ENCODE data around the gene SLC2A2.
"Not testable (repeated sequence)": the region's sequence is repeated elsewhere in the genome, so short reads cannot be mapped to it uniquely, and the experiment has no call there.

The SLC2A2 gene

DNA sequence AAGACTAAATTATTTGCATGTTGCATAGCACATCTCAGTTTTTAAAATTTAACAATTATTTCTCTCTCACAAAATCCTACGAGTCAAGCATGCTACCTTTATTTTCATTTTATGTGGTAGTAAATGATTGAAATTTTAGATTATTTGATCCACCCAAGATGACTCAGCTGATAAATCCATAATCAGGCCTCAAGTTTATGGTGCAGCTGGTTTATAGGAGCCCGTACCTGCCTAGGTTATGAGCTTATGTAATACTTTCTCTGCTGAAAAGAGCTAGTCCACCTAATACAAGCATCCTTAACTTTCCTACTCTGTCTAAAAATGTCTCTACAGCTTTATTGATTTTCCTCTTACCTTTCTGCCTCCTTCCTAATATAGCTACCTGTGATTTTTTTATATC lies 41.2 kb downstream of the SLC2A2 start:
- DNase-seq (ENCODE audit: low read depth) = no peak

DNA sequence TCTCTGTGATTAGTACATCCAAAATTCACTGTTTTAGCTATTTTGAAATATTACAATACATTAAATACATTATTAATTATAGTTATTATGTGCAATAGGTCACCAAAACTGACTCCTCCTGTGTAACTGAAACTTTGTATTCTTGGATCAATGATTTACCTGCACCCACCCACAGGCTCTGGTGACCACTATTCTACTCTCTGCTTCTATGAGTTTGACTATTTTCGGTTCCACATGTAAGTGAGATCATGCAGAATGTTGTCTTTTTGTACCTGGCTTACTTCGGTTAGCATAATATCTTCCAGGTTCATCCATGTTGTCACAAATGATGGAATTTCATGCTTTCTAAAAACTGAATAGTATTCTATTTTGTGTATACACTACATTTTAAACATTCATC lies 43.8 kb downstream of the SLC2A2 start:
- no peak for DNase-seq (ENCODE audit: low read depth)

DNA sequence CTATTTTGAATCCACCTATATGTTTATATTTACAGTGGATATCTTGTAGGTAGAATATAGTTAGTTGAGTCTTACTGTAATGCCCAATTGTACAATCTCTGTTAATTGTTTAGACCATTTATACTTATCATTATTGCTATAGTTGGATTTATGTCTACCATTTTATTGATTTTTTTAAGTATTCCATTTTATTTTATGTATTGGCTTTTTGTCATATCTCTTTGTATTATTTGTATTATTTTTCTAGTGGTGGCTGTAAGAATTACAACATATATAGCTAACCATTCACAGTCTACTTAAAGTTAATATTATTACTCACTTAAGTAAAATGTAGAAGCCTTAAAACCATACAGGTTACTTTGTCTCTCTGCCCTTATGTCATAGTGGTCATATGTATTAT lies 46.1 kb downstream of the SLC2A2 start:
- no peak for DNase-seq (ENCODE audit: low read depth)

DNA sequence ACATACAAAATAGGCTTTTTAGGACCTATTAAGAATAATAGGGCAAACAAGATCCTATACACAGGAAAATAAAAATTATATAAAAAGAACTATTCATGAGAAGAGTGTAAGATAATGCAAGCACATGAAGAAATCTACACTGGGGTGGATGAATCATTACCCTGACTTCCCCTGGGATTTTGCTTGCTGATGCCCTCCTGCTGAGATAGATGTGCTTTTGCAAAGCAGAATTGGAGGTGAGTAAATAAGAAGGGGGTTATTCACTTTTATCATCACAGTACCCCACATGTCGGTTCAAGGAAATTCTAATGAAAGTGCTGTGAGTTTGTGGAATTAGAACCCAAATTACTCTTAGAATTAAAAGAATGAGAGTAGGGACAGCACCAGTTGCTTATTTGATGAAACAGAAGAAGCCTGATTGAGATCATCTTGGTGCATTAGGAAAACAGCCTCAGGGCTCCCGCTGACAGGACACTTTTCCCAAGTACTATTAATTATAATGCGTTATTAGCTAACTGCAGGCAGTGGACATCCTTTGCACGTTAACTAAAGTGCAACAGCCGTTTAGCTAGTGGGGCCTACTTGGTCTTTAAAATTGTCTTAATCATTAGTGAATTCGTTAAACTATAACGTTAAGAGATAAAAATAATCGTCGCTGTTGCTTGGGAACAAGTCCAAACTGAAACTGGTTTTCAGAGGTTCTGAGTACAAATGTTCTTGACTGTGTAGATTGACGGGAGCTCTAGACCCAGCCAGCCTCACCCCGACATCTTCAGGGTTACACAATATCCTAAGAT lies 48.4 kb downstream of the SLC2A2 start:
- DNase-seq (ENCODE audit: low read depth) = peak; percentile 22

DNA sequence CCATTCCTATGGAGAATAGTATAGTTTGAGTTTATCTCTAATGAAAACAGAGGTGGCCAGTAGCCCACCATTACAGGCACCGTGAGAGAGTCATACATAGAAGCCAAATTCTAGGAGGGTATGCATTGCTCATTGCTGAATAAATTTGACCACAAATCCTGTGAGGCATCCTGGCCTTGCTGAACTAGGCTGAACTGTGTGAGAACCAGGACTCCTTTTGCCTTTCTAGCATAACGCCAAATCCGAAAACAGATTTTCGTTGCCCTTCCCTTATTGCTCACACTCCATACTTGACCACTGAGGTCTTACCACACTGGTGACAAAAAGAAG lies 50.4 kb downstream of the SLC2A2 start:
- DNase-seq (ENCODE audit: low read depth) = no peak

DNA sequence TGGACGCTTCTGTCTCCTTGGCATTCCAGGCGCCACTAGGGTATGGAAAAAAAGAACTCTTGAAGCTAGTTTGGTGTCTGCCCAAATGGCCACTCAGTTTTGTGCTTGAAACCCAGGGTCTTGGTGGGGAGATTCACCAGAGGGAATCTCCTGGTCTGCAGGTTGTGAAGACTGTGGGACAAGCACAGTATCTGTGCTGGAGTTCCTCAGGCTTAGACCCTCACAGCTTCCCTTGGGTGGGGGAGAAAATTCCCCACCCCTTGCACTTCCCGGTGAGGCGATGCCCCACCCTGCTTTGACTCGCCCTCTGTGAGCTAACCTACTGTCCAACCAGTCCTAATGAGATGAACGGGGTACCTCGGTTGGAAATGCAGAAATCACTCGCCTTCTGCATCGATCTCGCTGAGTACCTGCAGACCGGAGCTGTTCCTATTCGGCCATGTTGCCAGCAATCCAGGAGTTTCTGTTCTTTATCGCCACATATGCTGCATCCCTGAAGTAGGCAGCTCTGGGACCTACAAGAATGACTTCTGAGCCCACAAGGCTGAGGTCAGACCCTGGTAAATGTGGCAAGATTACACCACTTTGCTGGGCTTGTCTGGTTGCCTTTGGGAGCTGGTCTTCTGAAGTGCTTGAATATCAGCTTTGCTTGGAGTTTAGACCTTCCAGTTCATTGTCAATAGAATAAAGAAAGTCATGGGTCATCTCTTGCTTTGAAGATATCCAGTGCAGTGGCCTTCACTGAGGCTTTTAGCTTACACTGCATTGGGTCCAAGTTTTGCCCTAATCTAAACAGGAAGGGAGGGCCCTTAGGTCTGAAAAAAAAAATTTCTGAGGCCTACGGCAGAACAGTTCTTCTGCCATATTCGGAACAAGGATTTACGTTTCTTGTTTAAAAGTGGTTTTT lies 51.0 kb downstream of the SLC2A2 start:
- DNase-seq (ENCODE audit: low read depth) = no peak

DNA sequence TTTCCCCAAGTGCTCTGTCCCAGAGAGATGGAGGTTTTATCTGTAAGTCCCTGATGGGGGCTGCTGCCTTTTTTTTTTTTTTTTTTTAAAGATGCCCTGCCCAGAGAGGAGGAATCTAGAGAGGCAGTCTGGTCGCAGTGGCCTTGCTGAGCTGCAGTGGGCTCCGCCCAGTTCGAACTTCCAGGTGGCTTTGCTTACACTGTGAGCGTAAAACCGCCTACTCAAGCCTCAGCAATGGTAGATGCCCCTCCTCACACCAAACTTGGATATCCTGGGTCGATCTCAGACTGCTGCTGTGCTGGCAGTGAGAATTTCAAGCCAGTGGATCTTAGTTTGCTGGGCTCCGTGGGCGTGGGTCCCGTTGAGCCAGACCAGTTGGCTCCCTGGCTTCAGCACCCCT lies 51.6 kb downstream of the SLC2A2 start:
- no peak for DNase-seq (ENCODE audit: low read depth)

DNA sequence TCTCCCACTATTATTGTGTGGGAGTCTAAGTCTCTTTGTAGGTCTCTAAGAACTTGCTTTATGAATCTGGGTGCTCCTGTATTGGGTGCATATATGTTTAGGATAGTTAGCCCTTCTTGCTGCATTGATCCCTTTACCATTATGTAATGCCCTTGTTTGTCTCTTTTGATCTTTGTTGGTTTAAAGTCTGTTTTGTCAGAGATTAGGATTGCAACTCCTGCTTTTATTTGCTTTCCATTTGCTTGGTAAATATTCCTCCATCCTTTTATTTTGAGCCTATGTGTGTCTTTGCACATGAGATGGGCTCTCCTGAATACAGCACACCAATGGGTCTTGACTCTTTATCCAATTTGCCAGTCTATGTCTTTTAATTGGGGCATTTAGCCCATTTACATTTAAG lies 53.6 kb downstream of the SLC2A2 start:
- not testable (repeated sequence) for DNase-seq (ENCODE audit: low read depth)

DNA sequence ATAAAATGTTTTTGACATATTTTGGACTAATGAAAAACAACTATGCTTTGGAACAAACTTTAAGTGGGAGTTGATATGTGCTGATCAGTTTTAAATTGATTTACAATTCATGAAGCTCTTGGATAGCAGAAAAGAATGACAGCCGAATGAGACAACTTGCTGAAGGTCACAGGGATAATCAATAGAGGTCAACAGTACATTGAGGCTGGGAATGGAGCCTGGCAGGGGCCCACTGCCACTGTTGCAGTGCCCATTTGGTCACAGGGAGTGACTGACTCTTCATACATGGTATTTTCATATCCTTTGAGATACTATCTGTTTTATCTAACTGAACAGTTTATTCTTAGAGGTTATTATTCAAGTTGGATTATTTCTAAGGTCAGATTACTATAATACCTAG lies 59.4 kb downstream of the SLC2A2 start:
- no peak for DNase-seq (ENCODE audit: low read depth)

DNA sequence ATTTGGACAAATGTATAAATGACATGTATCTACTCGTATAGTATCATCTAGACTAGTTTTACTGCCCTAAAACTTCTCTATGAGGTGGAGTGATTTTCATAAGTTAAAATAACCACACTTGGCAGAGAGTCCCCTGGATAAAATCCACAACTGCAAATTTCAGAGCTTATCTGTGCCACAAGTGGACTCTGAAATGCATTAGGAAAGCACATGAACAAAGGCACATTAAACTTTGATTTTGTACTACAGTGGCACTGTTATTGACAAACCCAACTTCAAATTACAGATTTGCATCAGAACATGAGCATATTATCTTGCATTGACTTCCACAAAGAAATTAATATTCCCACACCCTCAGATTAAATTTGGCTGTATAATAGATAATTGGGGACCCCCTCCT lies 60.0 kb downstream of the SLC2A2 start:
- no peak for DNase-seq (ENCODE audit: low read depth)

DNA sequence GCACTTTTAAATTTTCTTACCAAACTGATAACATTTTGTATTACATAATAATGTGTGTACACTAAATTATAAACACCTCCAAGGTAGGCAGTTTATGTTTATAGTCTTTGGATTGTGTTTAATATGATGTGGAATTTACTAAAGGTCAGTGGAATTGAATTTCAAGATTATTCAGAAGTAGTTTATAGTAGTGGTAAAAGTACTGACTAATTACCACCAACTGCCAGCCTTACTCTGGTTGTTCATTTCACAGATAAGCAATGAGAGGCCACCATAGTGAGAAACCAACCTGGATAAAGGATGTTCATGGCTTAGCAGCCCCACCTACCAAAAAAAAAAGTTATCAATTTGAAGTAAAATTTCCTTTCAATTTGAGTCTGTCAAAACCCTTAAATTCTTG lies 64.1 kb downstream of the SLC2A2 start:
- DNase-seq (ENCODE audit: low read depth) = no peak

DNA sequence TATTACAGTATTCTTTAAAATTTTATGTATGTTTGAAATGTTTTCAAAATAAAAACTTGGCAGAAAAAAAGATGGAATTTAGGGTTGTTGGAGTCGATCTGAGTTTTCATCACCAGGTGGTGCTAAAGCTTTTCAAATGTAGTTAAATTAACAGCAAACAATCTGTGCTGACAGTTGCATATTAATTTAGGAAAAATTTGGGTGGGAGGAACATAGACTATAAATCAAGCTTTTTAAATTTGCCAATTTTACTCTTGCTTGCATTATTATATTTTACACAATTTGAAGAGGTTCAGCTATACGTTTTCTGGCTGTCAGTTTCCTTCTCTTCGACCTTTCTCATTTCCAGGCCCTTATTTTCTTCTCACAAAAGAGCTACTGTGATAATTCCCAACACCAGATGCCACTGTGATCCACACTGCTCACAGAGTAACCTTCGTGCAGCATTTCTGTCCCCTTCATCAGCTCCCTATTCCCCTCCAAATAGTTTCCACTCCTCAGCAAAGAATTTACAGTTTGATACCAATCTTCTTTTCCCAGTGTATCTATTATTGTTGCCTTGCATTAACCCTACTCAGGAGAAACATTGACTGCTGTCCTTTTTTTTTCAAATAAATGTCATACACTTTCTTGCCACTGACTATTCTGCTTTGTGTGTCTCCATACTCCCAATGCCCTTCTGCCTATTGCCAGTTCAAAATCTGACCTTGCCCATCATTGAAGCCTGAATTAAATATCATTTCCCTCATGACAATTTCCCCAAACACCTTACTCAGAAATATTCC lies 64.7 kb downstream of the SLC2A2 start:
- peak; percentile 13 for DNase-seq (ENCODE audit: low read depth)

DNA sequence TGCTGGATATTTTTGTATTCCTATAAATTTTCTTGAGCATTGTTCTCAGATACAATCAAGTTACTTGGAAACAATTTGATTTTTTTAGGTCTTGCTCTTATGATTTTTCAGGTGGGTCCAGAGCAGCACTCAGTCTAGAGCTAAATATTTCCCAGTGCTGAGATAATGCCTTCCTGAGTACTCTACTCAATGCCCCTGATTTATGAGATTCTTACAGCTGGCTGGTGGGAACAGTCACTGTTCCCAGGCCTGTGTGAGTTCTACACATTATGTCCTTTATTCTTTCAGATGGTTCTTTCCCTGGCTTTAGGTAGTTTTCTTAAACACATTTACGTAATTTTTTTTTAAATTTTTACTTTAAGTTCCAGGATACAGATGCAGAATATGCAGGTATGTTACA lies 67.1 kb downstream of the SLC2A2 start:
- no peak for DNase-seq (ENCODE audit: low read depth)

DNA sequence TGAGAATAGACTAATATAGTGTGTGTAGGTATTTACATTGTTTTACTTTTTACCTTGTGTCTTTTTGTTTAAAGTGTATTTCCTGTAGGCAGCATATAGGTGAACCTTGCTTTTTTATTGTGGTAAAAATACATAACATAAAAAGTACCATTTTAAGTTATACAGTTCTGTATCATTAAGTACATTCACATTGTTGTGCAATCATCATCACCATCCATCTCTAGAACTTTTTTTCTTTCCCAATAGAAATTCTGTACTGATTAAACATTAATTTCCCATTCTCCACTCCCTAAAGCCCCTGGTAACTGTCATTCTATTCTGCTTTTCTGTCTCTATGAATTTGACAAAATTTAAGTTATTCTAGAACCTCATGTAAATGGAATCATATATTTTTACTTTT lies 69.9 kb downstream of the SLC2A2 start:
- DNase-seq (ENCODE audit: low read depth) = no peak

DNA sequence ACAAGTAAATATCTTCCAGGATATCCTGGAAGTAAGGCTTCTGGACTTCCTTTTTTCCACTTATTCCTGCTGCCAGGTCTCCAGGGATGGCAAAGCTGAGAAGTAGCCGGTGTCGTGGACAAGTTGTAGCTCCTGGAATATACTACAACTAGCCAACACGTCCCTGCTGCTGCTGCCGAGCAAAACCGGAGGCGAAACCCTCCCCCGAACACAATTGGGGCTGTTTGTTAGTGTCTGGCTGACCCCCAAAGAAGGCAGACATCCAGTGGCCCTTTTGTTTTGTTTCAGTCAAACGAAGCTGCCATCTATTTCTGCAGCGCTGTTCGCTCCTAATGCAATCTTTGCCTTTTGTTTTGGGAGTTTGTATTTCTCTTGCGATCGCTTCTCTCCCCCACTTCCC lies 72.8 kb downstream of the SLC2A2 start:
- no peak for DNase-seq (ENCODE audit: low read depth)

DNA sequence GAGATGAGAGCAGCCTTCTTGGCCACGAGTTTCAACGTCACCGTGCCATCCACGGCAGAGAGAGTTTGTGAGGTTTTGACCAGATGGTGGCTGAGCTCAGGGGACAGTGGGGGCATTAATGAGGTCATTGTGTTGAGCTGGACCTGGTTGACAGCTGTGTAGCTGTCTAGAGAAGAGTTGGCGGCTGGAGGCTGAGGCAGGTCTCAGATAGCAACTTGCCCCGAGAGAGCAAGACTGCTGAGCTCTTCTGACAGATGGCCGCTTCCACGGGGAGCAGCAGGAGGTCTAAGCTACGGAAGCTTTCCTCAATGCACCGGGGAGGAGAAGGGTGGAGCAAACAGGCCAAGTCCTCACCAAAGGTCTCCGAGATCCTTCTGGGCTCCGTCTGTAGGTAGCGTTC lies 73.3 kb downstream of the SLC2A2 start:
- no peak for DNase-seq (ENCODE audit: low read depth)

DNA sequence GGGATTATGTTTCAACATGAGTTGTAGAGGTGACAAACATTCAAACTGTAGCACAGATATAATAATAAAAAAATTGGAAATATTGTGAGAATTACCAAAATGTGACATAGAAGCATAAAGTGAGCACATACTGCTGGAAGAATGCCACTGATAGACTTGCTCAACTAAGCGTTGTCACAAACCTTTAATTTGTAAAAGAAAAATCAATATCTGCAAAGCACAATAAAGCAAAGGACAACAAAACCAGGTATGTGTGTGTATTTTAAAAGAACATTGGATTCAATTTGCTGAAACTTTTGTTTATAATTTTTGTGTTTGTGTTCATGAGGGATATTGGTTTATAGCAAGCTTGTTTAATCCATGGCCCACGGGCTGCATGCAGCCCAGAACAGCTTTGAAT lies 77.3 kb downstream of the SLC2A2 start:
- no peak for DNase-seq (ENCODE audit: low read depth)

DNA sequence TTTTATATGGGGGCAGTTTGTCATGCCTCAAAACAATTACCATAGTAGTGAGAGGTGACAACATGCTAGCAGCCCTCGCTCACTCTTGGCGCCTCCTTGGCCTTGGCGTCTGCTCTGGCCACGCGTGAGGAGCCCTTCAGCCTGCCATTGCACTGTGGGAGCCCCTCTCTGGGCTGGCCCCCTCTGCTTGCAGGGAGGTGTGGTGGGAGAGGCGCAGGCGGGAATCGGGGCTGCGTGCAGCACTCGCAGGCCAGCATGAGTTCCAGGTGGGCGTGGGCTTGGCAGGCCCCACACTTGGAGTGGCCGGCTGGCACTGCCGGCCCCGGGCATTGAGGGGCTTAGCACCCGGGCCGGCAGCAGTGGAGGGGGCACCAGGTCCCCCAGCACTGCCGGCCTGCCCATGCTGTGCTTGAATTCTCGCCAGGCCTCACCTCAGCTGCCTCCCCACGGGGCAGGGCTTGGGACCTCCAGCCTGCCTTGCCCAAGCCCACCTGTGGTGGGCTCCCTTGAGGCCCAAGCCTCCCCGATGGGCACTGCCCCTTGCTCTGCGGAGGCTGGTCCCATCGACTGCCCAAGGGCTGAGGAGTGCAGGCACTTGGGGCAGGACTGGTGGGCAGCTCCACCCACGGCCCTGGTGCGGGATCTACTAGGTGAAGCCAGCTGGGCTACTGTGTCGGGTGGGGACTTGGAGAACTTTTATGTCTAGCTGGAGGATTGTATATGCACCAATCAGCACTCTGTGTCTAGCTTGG lies 79.3 kb downstream of the SLC2A2 start:
- no peak for DNase-seq (ENCODE audit: low read depth)

Measured in GM04504 (cell line).